GM21737 (cell line): ENCODE results near the gene ZNF423.

ENCODE experiments used
- ATAC-seq: cut with Tn5 transposase; IDR thresholded peaks from one replicate; pipeline ENCODE4 v1.9.1; 2021; ENCODE audit warnings: mild to moderate bottlenecking, moderate library complexity; ENCODE audit not compliant: unreplicated experiment

ZNF423 gene

GRCh38 chr16:49674990-49675389, 180.9 kb downstream of the ZNF423 start:
- no peak for ATAC-seq

GRCh38 chr16:49674351-49674851, 181.5 kb downstream of the ZNF423 start:
- no peak for ATAC-seq

GRCh38 chr16:49673442-49673841, 182.5 kb downstream of the ZNF423 start:
- ATAC-seq: no peak

GRCh38 chr16:49672753-49673152, 183.2 kb downstream of the ZNF423 start:
- ATAC-seq: no peak

- no peak for ATAC-seq
Observed at GRCh38 chr16:49671333-49671732, 184.6 kb downstream of the ZNF423 start.

- no peak for ATAC-seq
Observed at GRCh38 chr16:49670627-49671026, 185.3 kb downstream of the ZNF423 start.

GRCh38 chr16:49665482-49666230, 190.3 kb downstream of the ZNF423 start:
- ATAC-seq: no peak

GRCh38 chr16:49664221-49665215, 191.4 kb downstream of the ZNF423 start:
- ATAC-seq: no peak

GRCh38 chr16:49663081-49664065, 192.5 kb downstream of the ZNF423 start:
- ATAC-seq: no peak

- ATAC-seq: no peak
Observed at GRCh38 chr16:49662569-49662968, 193.3 kb downstream of the ZNF423 start.

GRCh38 chr16:49661465-49662187, 194.3 kb downstream of the ZNF423 start:
- ATAC-seq: no peak

GRCh38 chr16:49660626-49661025, 195.3 kb downstream of the ZNF423 start:
- no peak for ATAC-seq

GRCh38 chr16:49659356-49659755, 196.6 kb downstream of the ZNF423 start:
- ATAC-seq: no peak

- no peak for ATAC-seq
Observed at GRCh38 chr16:49658531-49658930, 197.4 kb downstream of the ZNF423 start.

GRCh38 chr16:49657736-49658465, 198.0 kb downstream of the ZNF423 start:
- ATAC-seq: no peak

GRCh38 chr16:49654425-49654824, 201.5 kb downstream of the ZNF423 start:
- ATAC-seq: no peak

- ATAC-seq: no peak
Observed at GRCh38 chr16:49653577-49653976, 202.3 kb downstream of the ZNF423 start.

GRCh38 chr16:49653173-49653570, 202.7 kb downstream of the ZNF423 start:
- ATAC-seq: no peak
